ENCODE results near the gene WDR5.

- TF ChIP-seq CTCF (IDR thresholded peaks at IDR 0.05) (no peak), POLR2AphosphoS5 (IDR thresholded peaks at IDR 0.05) (no peak), POLR2A (IDR thresholded peaks at IDR 0.05) (no peak), EP300 (IDR thresholded peaks at IDR 0.05) (no peak)
Observed at GRCh38 chr9:134173127-134174072, 37.5 kb downstream of the WDR5 start.
